Measurements from ENCODE around the gene CD44. TPM values are rescaled to one million over a fixed set of nuclear protein-coding genes. Genes with fewer than 3 reads are reported as not detected.
A peak's percentile ranks its signal among the peaks of the same experiment; 100 is the strongest.

The CD44 gene
- total RNA-seq, 1 experiment from 2014 or later: 121 TPM

DNA sequence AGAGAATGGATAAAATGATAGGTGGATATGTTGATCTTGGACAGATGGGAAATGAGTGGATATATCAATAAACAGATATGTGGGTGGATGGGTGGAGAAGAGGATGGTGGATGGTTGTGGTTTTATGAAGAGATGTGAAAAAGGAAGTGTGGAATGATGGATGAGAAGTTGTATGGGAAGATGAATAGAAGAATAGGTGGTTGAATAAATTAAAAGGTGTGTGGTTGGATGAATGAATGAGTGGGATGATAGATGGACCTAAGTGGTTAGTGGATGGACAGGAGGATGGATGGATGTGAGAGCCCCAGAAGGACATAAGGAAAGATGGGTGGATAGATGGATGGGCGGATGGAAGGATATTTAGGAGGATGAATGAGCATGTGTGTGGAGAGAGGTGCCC, 913 bp upstream of the CD44 start:
- peak overlapping the region; percentile 87; the same call in 1 of the 2 replicates for H3K27ac ChIP-seq
- H3K4me1 ChIP-seq (replicated peaks): peaks cover 39% of the 10 kb centered on the region
- H3K4me3 ChIP-seq: no peak overlapping the region
- H3K36me3 ChIP-seq: peaks cover 34% of the 10 kb centered on the region
- DNase-seq (ENCODE audit: low read depth in 1 of 2, low spot score in 2 of 2): no peak
- H3K9me3 ChIP-seq (replicated peaks): no peaks in the 10 kb centered on the region
- H3K27me3 ChIP-seq (replicated peaks): no peaks in the 10 kb centered on the region

GRCh38 chr11:35138606-35138942, 397 bp upstream of the CD44 start:
- no peaks in the 10 kb centered on the region for H3K9me3 ChIP-seq (replicated peaks)
- H3K27ac ChIP-seq: peak overlapping the region; percentile 87
- H3K4me1 ChIP-seq (replicated peaks): peaks cover 45% of the 10 kb centered on the region
- no peaks in the 10 kb centered on the region for H3K27me3 ChIP-seq (replicated peaks)
- peak overlapping the region; percentile 83 for H3K4me3 ChIP-seq
- H3K36me3 ChIP-seq: peaks cover 39% of the 10 kb centered on the region
- DNase-seq (ENCODE audit: low read depth in 1 of 2, low spot score in 2 of 2): no peak

- Histone ChIP-seq H3K36me3 (peaks cover 45% of the 10 kb centered on the region), H3K4me1 (replicated peaks) (peaks cover 57% of the 10 kb centered on the region), H3K4me3 (peak overlapping the region; percentile 83), H3K27ac (peak overlapping the region; percentile 87), H3K27me3 (replicated peaks) (no peaks in the 10 kb centered on the region), H3K9me3 (replicated peaks) (no peaks in the 10 kb centered on the region)
- peak in 1 of 2 experiments; percentile 57 for DNase-seq (ENCODE audit: low read depth in 1 of 2, low spot score in 2 of 2)
Measured at GRCh38 chr11:35139722-35140282, 831 bp downstream of the CD44 start.

DNA sequence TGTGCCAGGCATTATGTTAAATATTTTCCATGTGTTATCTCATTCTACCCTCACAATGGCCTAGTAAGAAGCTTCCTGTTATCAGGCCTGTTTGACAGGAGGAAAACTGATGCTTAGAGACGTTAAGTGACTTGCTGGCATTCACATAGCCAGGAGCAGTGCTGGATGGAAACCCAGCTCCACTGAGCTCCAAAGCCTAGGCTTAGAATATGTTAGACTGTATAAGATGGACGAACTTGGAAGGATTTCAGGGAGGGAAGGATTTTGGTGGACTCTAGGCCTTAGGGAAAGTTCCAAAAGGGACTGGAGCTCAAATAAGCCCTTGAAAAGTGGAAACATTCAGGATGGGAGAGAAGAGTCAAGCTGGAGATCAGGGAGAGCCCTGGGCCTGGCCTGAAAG, 2.1 kb downstream of the CD44 start:
- no peaks in the 10 kb centered on the region for H3K9me3 ChIP-seq (replicated peaks)
- no peak for DNase-seq (ENCODE audit: low read depth in 1 of 2, low spot score in 2 of 2)
- H3K27me3 ChIP-seq (replicated peaks): no peaks in the 10 kb centered on the region
- peaks cover 54% of the 10 kb centered on the region for H3K36me3 ChIP-seq
- H3K27ac ChIP-seq: peak overlapping the region; percentile 77; the same call in 1 of the 2 replicates
- H3K4me3 ChIP-seq: peak overlapping the region; percentile 83
- peaks cover 70% of the 10 kb centered on the region for H3K4me1 ChIP-seq (replicated peaks)

DNA sequence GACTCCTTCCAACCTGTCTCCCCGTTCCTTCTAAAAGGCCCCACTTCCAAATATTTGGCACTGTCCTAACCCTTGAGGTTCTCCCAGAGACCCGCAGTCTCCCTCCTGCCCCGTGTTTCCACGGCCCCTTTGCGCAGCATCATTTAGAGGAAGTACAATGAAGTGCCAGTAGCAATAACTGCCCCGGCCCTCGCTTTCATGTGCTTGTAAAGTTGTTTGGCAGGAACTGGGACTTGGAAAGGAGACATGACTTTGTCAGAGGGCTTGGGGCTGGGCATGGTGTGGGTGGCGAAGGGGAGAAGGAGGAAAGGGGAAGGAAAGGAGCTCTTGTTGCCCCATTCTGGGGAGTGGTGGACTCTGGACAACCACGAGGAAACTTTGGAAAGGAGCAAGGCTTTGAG, 2.6 kb downstream of the CD44 start:
- peaks cover 59% of the 10 kb centered on the region for H3K36me3 ChIP-seq
- DNase-seq (ENCODE audit: low read depth in 1 of 2, low spot score in 2 of 2): no peak
- no peaks in the 10 kb centered on the region for H3K27me3 ChIP-seq (replicated peaks)
- 0 out of 2 replicates have a peak overlapping the region, but pooled peaks have one; percentile 77 for H3K27ac ChIP-seq
- no peak overlapping the region for H3K4me3 ChIP-seq
- peaks cover 75% of the 10 kb centered on the region for H3K4me1 ChIP-seq (replicated peaks)
- H3K9me3 ChIP-seq (replicated peaks): no peaks in the 10 kb centered on the region

GRCh38 chr11:35142481-35143075, 3.6 kb downstream of the CD44 start:
- no peak overlapping the region for H3K4me3 ChIP-seq
- H3K9me3 ChIP-seq (replicated peaks): no peaks in the 10 kb centered on the region
- H3K27ac ChIP-seq: peak overlapping the region; percentile 77
- peaks cover 65% of the 10 kb centered on the region for H3K36me3 ChIP-seq
- no peaks in the 10 kb centered on the region for H3K27me3 ChIP-seq (replicated peaks)
- DNase-seq (ENCODE audit: low read depth in 1 of 2, low spot score in 2 of 2): peak; percentile 57 to 77
- H3K4me1 ChIP-seq (replicated peaks): peaks cover 81% of the 10 kb centered on the region

DNA sequence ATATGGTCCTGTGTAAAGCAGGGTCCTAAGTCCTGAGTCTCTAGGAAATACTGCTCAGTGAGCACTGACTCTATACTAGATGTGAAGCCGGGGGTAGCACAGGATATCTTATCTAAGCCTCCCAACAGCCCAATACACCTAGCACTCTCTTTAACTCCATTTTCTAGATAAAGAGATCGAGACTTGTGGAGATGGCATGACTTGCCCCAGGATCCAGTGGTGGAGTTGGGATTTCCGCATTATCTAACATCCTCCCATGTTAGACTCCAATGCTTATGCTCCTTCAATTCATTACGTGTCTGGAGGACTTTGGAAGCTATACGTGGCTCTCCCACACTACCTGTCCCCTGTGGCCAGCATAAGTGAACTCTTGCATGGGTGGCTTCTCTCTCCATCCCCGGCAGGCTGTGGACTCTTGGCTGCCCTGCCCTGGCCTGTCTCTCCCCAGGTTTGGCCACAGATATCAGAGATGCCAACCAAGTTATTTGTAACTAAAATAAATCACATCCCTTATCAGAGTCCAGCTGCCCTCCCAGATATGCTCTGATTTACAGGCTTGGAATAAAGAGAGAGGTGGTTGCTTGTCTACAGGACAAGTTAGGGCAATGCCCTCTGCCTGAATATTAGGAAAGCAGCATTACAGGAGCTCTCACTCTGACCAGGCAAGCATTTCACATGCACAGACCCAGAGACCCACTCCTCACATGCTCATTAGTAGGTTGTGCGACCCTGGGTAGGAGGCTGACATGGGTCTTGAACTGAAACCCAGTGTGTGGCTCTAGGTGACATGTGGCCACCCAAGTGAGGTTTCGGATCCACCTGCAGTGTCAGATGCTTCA, 4.5 kb downstream of the CD44 start:
- Histone ChIP-seq H3K9me3 (replicated peaks) (no peaks in the 10 kb centered on the region), H3K4me3 (no peak overlapping the region), H3K27ac (peak overlapping the region; percentile 77), H3K4me1 (replicated peaks) (peaks cover 75% of the 10 kb centered on the region), H3K27me3 (replicated peaks) (no peaks in the 10 kb centered on the region), H3K36me3 (peaks cover 70% of the 10 kb centered on the region)
- no peak for DNase-seq (ENCODE audit: low read depth in 1 of 2, low spot score in 2 of 2)

GRCh38 chr11:35144136-35144741, 5.3 kb downstream of the CD44 start:
- Histone ChIP-seq H3K4me1 (replicated peaks) (peaks cover 71% of the 10 kb centered on the region), H3K27me3 (replicated peaks) (no peaks in the 10 kb centered on the region), H3K4me3 (no peak overlapping the region), H3K9me3 (replicated peaks) (no peaks in the 10 kb centered on the region), H3K36me3 (peaks cover 74% of the 10 kb centered on the region), H3K27ac (peak overlapping the region; percentile 77)
- DNase-seq (ENCODE audit: low read depth in 1 of 2, low spot score in 2 of 2): peak; percentile 78 to 88

GRCh38 chr11:35144806-35145205, 5.8 kb downstream of the CD44 start:
- Histone ChIP-seq H3K27ac (peak overlapping the region; percentile 77), H3K4me3 (no peak overlapping the region), H3K36me3 (peaks cover 74% of the 10 kb centered on the region), H3K4me1 (replicated peaks) (peaks cover 71% of the 10 kb centered on the region), H3K9me3 (replicated peaks) (no peaks in the 10 kb centered on the region), H3K27me3 (replicated peaks) (no peaks in the 10 kb centered on the region)
- peak in 1 of 2 experiments; percentile 81 for DNase-seq (ENCODE audit: low read depth in 1 of 2, low spot score in 2 of 2)

GRCh38 chr11:35145271-35145670, 6.3 kb downstream of the CD44 start:
- H3K4me3 ChIP-seq: no peak overlapping the region

GRCh38 chr11:35146074-35146521, 7.1 kb downstream of the CD44 start:
- Histone ChIP-seq H3K4me1 (replicated peaks) (peaks cover 64% of the 10 kb centered on the region), H3K27ac (no peak overlapping the region), H3K9me3 (replicated peaks) (no peaks in the 10 kb centered on the region), H3K36me3 (peaks cover 76% of the 10 kb centered on the region), H3K27me3 (replicated peaks) (no peaks in the 10 kb centered on the region), H3K4me3 (no peak overlapping the region)
- no peak for DNase-seq (ENCODE audit: low read depth in 1 of 2, low spot score in 2 of 2)

More at GRCh38 chr11:35145271-35145670, 6.3 kb downstream of the CD44 start:
- Histone ChIP-seq H3K9me3 (replicated peaks) (no peaks in the 10 kb centered on the region), H3K27ac (peak overlapping the region; percentile 77), H3K36me3 (peaks cover 74% of the 10 kb centered on the region), H3K4me1 (replicated peaks) (peaks cover 70% of the 10 kb centered on the region), H3K27me3 (replicated peaks) (no peaks in the 10 kb centered on the region)
- DNase-seq (ENCODE audit: low read depth in 1 of 2, low spot score in 2 of 2): peak; percentile 83 to 92

DNA sequence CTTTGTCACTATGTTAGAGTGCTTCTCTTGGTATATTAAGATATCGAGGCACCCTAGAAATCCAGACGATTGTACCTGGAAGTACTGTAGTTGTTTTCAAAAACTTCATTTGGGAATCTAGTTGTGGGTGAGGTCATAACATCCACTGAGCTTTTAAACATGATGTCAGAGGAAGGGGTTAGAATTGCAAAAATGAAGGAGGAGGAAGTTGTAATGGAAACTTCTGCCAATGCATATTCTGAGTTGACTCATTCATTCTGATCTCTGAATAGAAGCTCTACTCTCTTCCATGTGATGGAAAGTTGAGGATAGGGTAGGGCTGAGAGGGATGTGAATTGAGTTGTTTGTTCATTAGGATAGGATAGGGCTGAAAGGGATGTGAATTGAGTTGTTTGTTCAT, 7.7 kb downstream of the CD44 start:
- Histone ChIP-seq H3K36me3 (peaks cover 76% of the 10 kb centered on the region), H3K27me3 (replicated peaks) (no peaks in the 10 kb centered on the region), H3K9me3 (replicated peaks) (no peaks in the 10 kb centered on the region), H3K27ac (no peak overlapping the region), H3K4me3 (no peak overlapping the region), H3K4me1 (replicated peaks) (peaks cover 64% of the 10 kb centered on the region)
- DNase-seq (ENCODE audit: low read depth in 1 of 2, low spot score in 2 of 2): no peak

- no peak overlapping the region for H3K4me3 ChIP-seq
- no peak overlapping the region for H3K27ac ChIP-seq
- no peaks in the 10 kb centered on the region for H3K9me3 ChIP-seq (replicated peaks)
- no peaks in the 10 kb centered on the region for H3K27me3 ChIP-seq (replicated peaks)
- H3K4me1 ChIP-seq (replicated peaks): peaks cover 60% of the 10 kb centered on the region
- no peak for DNase-seq (ENCODE audit: low read depth in 1 of 2, low spot score in 2 of 2)
- peaks cover 76% of the 10 kb centered on the region for H3K36me3 ChIP-seq
Measured at GRCh38 chr11:35147235-35147634, 8.3 kb downstream of the CD44 start.

Measured in SJSA1 (cell line).